Kidney (tissue), 14 donors: ENCODE data around the gene ZSCAN22. TPM values are rescaled to one million over a fixed set of nuclear protein-coding genes. Genes with fewer than 3 reads are reported as not detected.
"Not testable (repeated sequence)": the region's sequence is repeated elsewhere in the genome, so short reads cannot be mapped to it uniquely, and the experiment has no call there.

ENCODE experiments used
- DNase-seq, 5 donors: peaks; one replicate each; pipeline ENCODE4 v3.0.0-alpha.2; 2013 to 2020
- FAIRE-seq: peaks from 2 replicates; lab custom pipeline; 2012; peaks lifted over from hg19 to GRCh38; lab: Jason Lieb, UNC
- H3K27ac ChIP-seq, 2 donors: one replicate each; pipeline ENCODE4 v1.7.0; 2013; ENCODE audit warnings: low read depth in 2 of 2, low read length in 2 of 2, inconsistent platforms in 1 of 2
- H3K27me3 ChIP-seq: one replicate; pipeline ENCODE4 v1.7.1; 2013; ENCODE audit warnings: low read length, inconsistent platforms; ENCODE audit not compliant: control insufficient read depth, insufficient read depth
- H3K36me3 ChIP-seq, 3 donors: one replicate each; pipeline versions ENCODE4 v1.7.0 to v1.7.1; 2013; ENCODE audit warnings: low read length in 3 of 3, control low read depth in 1 of 3, inconsistent platforms in 1 of 3; ENCODE audit not compliant: insufficient read depth in 3 of 3, control insufficient read depth in 2 of 3
- H3K4me1 ChIP-seq, 3 donors: one replicate each; pipeline versions ENCODE4 v1.7.0 to v1.7.1; 2013; ENCODE audit warnings: low read length in 3 of 3, inconsistent platforms in 1 of 3, low read depth in 1 of 3; ENCODE audit not compliant: control insufficient read depth in 2 of 3, insufficient read depth in 2 of 3
- H3K4me3 ChIP-seq, 3 donors: one replicate each; pipeline versions ENCODE4 v1.7.0 to v1.8.1; 2013; ENCODE audit warnings: low read length in 3 of 3, control low read depth in 1 of 3, inconsistent platforms in 1 of 3
- H3K9ac ChIP-seq, 3 donors: one replicate each; pipeline versions ENCODE4 v1.7.0 to v1.7.1; 2013; ENCODE audit warnings: low read length in 3 of 3, control low read depth in 1 of 3, inconsistent platforms in 1 of 3
- H3K9me3 ChIP-seq, 3 donors: one replicate each; pipeline versions ENCODE4 v1.7.0 to v1.7.1; 2013; ENCODE audit warnings: low read length in 3 of 3, control low read depth in 1 of 3, inconsistent platforms in 1 of 3; ENCODE audit not compliant: control insufficient read depth in 2 of 3, insufficient read depth in 1 of 3
- intact Hi-C: fragments of 100-400 bp; cut with DNase I; formaldehyde crosslinking; loops from one replicate; pipeline ENCODE4 v1.11.1; 2022
- polyA plus RNA-seq: library from polyadenylated mRNA; stranded (reverse); fragments of 350-450 nt; fragmentation: Illumina TruSeq; extraction: RNeasy Lipid Tissue Mini Kit (QIAGEN cat#74804); gene quantifications from one replicate; pipeline ENCODE4 v1.2.3, GENCODE V29; 2014; ENCODE audit warnings: low read depth, low replicate concordance; ENCODE audit not compliant: insufficient read depth
- total RNA-seq: library from RNA; stranded (reverse); fragmentation: NEBNext Ultra II Directional; extraction: Animal tissue kit (Norgen Biotek cat#: 25700); gene quantifications from one replicate; pipeline ENCODE4 v1.2.1, GENCODE V29; 2021
- TF ChIP-seq, protein P1 (sequence below): IDR thresholded peaks from 3 replicates; pipeline ENCODE4 v1.5.1; 2012; ENCODE audit warnings: mild to moderate bottlenecking, moderate library complexity, borderline replicate concordance; ENCODE audit not compliant: insufficient read depth; ENCODE audit errors: extremely low read depth
- donor health status: control.
- donor health status: control.
- donor health status: control.
- donor health status: control.
- donor health status: control.
- donor health status: DM: yes; HTN: yes; CAD: no.
- donor health status: Normal renal cell carcinoma (clear cell type).

The ZSCAN22 gene
- total and polyA plus RNA-seq, 2 donors from 2014 or later = 1.1 to 3.3 TPM

DNA sequence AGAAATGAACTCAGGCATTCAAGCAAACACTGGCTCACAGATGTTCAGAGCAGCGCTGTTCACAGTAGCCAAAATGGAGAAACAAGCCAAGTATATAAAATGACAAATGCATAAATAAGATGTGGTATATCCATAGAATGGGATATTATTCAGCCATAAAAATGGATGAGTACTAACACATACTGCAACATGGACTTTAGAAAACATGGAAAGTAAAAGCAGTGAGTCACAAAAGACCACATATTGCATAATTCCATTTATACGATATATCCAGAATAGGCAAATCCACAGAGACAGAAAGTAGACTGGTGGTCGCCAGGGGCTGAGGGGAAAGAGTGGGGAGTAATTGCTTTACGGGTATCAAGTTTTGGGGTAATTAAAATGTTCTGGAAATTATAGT, 47.4 kb downstream of the ZSCAN22 start:
- Histone ChIP-seq H3K36me3 (no peaks in the 10 kb centered on the region), H3K9me3 (no peaks in the 10 kb centered on the region), H3K4me3 (no peak overlapping the region), H3K9ac (no peak overlapping the region), H3K4me1 (peaks cover 0 to 2% (median 0%) of the 10 kb centered on the region in 3 donors), H3K27ac (no peak overlapping the region), H3K27me3 (no peaks in the 10 kb centered on the region)
- intact Hi-C loops = no loop called here
- TF ChIP-seq, protein P1, sequence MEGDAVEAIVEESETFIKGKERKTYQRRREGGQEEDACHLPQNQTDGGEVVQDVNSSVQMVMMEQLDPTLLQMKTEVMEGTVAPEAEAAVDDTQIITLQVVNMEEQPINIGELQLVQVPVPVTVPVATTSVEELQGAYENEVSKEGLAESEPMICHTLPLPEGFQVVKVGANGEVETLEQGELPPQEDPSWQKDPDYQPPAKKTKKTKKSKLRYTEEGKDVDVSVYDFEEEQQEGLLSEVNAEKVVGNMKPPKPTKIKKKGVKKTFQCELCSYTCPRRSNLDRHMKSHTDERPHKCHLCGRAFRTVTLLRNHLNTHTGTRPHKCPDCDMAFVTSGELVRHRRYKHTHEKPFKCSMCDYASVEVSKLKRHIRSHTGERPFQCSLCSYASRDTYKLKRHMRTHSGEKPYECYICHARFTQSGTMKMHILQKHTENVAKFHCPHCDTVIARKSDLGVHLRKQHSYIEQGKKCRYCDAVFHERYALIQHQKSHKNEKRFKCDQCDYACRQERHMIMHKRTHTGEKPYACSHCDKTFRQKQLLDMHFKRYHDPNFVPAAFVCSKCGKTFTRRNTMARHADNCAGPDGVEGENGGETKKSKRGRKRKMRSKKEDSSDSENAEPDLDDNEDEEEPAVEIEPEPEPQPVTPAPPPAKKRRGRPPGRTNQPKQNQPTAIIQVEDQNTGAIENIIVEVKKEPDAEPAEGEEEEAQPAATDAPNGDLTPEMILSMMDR = no peak
- DNase-seq (no peak), FAIRE-seq (no peak)

DNA sequence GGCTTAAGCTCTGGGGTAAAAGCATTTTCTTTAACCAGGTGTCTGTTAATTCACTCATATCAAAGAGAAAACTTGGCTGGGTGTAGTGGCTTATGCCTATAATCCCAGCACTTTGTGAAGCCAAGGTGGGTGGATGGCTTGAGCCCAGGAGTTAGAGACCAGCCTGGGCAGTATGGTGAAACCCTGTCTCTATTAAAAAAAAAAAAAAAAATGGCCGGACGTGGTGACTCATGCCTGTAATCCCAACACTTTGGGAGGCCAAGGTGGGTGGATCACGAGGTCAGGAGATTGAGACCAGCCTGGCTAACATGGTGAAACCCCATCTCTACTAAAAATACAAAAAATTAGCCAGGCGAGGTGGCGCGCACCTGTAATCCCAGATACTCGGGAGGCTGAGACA, 49.9 kb downstream of the ZSCAN22 start:
- DNase-seq, H3K36me3 ChIP-seq, H3K27me3 ChIP-seq, H3K27ac ChIP-seq, FAIRE-seq, intact Hi-C loops, H3K9me3 ChIP-seq, H3K4me3 ChIP-seq, H3K9ac ChIP-seq: not testable (repeated sequence)
- H3K4me1 ChIP-seq = peaks cover 0 to 14% (median 0%) of the 10 kb centered on the region in 3 donors

DNA sequence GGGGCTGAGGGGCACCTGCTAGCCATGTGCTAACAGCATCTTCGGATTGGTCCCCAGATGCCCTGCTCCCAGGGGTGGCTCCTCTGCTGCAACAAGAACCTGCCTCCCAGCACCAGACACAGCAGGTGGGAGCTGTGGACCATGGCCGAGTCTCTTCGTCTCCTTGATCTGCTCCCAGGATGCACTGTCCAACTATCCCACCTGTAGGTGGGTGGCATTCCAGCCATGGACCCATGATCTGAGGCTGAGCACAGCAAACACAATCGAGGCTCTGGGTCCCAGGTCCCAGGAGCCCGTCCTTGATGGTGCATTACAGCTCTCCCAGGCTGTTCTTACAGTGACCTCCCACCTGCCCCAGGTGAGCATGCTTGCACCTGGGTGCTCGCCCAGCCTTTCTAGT, 52.5 kb downstream of the ZSCAN22 start:
- no peak for FAIRE-seq

DNA sequence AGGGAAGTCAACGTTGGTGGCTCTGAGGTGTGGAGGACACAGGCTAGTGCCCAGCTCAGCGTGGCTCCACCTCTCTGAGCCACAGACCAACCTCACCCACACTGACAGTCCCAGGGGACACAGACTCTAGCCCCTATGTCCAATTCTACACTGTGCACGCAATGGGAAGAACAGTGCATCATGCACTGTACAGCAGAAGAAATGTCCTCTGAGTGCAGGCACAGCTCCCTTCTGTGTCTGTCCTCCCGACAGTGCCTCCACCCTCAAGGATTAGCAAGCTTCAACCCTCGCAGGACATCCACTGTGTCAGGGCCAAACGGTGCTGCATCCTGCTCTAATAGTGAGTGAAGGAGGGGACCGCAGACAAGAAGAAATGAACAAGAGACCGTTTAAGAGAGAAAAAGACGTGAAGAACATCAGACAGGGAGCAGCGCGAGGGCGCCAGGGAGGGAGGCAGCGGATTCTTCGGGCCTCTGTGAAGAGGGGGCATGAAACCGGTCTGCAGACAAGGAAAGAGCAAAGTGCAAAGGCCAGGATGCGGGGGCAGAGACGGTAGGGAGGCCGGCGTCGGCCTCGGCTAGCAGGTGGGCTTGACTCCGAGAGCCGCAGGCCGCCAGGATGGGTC, 53.4 kb downstream of the ZSCAN22 start:
- Histone ChIP-seq H3K27ac (peak overlapping the region; percentile 93 to 96), H3K27me3 (no peaks in the 10 kb centered on the region), H3K9ac (peak overlapping the region; percentile 20 to 77 (median 52)), H3K9me3 (no peaks in the 10 kb centered on the region), H3K36me3 (no peaks in the 10 kb centered on the region), H3K4me1 (peaks cover 0 to 17% (median 0%) of the 10 kb centered on the region in 3 donors), H3K4me3 (peak overlapping the region; percentile 54 to 94 (median 61))
- intact Hi-C loops = no loop called here
- TF ChIP-seq, protein P1 = no peak
- DNase-seq = no peak
- no peak for FAIRE-seq

More for the DNA sequence above, 52.5 kb downstream of the ZSCAN22 start:
- DNase-seq = peak in 1 of 5 donors; percentile 47
- TF ChIP-seq, protein P1 = no peak
- H3K9me3 ChIP-seq = no peaks in the 10 kb centered on the region
- H3K27me3 ChIP-seq = no peaks in the 10 kb centered on the region
- H3K27ac ChIP-seq = no peak overlapping the region
- intact Hi-C loops = no loop called here
- peak overlapping the region in 1 of 3 donors; percentile 94 for H3K4me3 ChIP-seq
- peaks cover 0 to 17% (median 0%) of the 10 kb centered on the region in 3 donors for H3K4me1 ChIP-seq
- H3K9ac ChIP-seq = no peak overlapping the region
- H3K36me3 ChIP-seq = no peaks in the 10 kb centered on the region
